GM21737 (cell line): ENCODE results near the gene TFDP1.
"Not testable (repeated sequence)": the region's sequence is repeated elsewhere in the genome, so short reads cannot be mapped to it uniquely, and the experiment has no call there.

ENCODE experiments used
- ATAC-seq: cut with Tn5 transposase; IDR thresholded peaks from one replicate; pipeline ENCODE4 v1.9.1; 2021; ENCODE audit warnings: mild to moderate bottlenecking, moderate library complexity; ENCODE audit not compliant: unreplicated experiment

TFDP1 gene

DNA sequence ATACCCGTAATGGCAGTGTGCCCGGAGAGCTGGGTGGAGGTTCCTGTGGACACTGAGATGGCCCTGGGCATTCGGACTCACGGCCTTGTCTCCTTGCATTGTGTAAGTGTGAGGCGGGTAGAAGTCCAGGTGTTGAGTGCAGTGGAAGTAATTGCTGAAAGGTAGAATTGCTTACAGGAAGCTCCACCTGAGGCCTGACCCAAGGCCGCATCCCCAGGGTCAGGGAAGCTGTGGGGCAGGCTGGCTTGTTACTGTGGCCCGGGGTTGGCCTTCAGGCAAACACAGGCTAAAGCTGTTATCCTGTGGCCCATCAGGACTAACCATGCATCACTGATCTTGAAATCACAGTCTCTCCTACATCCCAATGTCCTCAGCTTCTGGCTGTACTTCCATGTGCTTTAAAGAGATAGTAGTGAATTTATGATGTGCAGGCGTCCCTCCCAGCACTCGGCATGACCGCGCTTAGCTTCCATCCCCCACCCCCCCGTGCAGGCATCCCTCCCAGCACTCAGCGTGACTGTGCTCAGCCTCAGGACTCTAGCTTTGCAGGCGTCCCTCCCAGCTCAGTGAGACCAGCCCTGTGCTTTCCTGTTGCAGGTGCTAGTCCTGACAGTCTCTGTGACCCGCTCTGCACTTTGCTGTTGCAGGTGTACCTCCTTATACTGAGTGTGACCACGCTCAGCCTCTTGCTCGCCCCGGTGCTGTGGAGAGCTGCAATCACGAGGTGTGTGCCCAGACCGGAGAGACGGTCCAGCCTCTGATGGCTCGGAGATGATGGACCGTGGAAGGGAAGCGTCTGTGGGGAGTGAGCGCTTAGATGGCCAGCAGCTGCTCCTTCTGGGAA lies 35.6 kb upstream of the TFDP1 start:
- ATAC-seq, result no peak

GRCh38 chr13:113550453-113550852 lies 34.1 kb upstream of the TFDP1 start:
- no peak for ATAC-seq

DNA sequence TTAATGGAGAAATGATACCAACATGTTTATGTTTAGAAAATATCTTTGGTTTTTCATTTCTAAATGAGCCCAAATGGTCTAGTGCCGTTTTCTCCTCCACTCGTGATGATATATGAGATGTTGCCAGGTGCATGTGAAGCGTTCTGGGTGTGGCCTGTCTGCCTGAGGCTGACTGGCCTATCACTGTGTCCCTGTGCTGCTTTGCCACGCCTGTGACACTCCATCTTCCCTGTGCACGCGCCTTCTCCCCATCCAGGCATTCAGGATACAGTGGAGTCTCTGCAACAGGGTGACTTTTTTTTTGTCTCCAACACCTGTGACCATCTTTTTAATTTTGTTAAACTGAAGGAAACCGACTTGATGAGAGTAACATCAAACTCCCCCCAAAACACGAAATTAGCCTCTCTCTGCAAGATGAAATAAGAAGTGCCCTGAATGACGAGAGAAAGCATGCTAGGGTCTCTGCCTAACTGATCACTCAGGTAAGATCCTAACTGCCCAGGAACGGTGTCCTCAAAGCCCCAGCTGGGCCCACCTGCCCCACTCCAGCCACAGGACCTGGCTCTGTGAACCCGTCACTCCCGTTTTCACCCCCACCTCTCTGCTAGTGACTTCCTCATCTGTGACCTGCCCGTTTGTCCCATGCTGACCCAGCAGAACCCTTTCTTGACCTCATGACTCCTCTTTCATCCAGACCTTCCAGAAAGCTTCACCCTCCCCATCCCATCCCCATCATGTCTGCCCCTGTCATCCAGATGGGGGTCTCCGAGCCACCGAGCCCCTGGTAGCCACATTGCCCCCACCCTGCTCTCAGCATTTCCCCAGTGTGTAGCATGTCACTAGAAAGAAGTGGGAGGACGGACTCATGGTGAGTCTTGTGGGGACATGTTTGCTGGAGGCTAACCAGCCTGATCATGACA lies 33.2 kb upstream of the TFDP1 start:
- ATAC-seq, result no peak

DNA sequence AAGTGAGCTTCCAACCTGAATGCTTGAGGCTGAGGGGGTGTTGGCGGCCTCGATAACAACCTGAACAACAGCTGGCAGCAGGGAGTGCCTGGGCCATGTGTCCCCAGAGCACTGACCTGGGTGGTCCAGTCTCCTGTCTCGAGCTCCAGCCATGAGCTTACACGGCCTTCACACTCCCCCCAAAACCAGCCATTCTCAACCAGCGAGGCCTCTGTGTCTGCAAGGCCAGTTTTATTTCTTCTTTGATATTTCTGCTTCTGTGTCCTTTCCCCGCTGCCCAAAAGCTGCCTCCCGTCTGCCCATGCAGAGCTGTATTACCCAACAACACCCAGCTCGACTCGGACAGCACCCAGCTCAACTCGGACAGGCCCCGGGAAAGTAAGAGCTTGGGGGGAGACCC lies 32.5 kb upstream of the TFDP1 start:
- no peak for ATAC-seq

DNA sequence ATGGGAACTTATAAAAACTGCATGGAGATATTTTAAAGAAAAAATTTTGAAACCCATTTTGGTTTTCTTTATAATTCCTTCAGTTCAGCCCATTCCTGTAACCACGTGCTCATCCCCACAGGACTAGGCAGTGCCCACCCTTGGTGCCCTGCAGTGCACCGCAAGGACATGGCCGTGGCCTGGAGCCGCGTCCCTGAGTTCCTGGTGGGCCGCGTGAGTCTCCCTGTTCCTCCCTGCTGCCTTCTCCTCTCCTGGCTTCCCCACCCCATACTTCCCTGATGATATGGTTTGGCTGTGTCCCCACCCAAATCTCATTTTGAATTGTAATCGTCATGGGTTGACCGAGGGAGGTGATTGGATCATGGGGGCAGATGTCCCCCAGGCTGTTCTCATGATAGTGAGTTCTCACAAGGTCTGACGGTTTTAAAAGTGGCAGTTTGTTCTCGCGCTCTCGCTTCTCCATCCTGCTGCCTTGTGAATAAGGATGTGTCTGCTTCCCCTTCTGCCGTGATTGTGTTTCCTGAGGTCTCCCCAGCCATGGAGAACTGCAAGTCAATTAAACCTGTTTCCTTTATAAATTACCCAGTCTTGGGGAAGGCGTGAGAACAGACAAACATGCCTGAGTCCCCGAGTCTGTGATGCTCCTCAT lies 31.6 kb upstream of the TFDP1 start:
- no peak for ATAC-seq

DNA sequence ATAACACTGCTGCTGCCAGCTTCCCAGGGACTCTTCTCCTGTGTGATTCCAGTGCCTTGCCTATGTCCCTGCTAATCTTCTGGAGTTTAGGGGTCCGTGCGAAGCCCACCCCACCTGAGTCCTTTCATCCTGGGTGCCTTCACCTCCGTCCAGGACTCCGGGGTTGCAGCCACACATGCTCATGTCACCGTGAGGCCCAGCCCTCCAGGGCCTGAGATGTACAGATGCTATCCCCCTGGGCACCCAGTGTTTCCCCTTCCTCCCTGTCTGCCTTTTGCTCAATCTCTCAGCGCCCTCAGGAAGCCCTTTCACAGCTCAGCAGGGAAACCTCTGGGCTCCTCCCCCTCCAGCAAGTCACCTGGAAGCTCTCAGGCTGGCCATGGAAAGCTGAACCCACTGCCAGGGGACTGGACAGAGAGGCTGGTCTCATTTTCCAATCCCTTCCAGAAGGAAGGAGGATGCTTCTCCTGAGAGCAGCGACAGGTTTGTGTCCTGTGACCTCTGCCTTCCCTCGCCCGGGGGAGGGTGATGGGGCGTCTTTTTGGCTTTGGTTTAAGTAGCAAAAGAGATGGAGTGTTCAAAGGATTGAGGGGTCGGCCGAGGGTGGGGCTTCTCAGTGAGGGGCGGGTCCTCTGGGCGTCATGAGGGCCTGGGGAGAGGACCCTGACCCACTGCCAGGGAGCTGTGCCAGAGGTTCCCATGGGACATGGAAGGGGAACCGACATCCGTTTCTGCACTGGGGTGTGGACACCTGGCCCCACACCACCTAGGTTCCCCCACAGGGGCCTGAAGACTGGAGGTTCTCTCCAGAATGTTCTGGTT lies 30.8 kb upstream of the TFDP1 start:
- ATAC-seq, result no peak

- no peak for ATAC-seq
These were observed 30.2 kb upstream of the TFDP1 start for GRCh38 chr13:113554333-113554700.

GRCh38 chr13:113555141-113555540 lies 29.4 kb upstream of the TFDP1 start:
- no peak for ATAC-seq

GRCh38 chr13:113557013-113557412 lies 27.5 kb upstream of the TFDP1 start:
- ATAC-seq, result no peak

GRCh38 chr13:113558461-113558860 lies 26.1 kb upstream of the TFDP1 start:
- ATAC-seq, result no peak

- no peak for ATAC-seq
These were observed 25.5 kb upstream of the TFDP1 start for GRCh38 chr13:113559061-113559460.

DNA sequence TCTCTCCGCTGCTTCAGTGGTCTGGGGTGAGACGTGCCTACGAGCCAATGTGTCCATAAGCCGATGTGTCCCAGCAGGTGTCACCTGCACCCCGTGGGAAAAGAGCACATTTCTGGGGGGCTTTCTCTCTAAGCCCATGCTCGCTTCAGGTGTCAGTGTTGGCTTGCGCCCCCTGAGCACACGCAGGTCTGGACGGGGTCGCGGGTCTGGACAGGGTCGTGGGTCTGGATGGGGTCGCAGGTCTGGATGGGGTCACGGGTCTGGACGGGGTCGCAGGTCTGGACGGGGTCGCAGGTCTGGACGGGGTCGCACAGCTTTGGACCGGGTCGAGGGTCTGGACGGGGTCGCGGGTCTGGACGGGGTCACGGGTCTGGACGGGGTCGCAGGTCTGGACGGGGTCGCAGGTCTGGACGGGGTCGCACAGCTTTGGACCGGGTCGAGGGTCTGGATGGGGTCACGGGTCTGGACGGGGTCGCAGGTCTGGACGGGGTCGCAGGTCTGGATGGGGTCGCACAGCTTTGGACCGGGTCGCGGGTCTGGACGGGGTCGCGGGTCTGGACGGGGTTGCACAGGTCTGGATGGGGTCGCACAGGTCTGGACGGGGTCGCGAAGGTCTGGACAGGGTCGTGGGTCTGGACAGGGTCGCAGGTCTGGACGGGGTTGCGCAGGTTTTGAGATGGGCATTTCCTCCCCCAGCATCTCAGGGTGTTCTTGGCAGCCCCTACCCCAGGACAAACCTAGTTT lies 24.5 kb upstream of the TFDP1 start:
- ATAC-seq, result no peak

GRCh38 chr13:113560645-113561416 lies 23.7 kb upstream of the TFDP1 start:
- no peak for ATAC-seq

- no peak for ATAC-seq
These were observed 23.0 kb upstream of the TFDP1 start for GRCh38 chr13:113561417-113562084.

- ATAC-seq, result no peak
These were observed 22.3 kb upstream of the TFDP1 start for GRCh38 chr13:113562085-113562749.

DNA sequence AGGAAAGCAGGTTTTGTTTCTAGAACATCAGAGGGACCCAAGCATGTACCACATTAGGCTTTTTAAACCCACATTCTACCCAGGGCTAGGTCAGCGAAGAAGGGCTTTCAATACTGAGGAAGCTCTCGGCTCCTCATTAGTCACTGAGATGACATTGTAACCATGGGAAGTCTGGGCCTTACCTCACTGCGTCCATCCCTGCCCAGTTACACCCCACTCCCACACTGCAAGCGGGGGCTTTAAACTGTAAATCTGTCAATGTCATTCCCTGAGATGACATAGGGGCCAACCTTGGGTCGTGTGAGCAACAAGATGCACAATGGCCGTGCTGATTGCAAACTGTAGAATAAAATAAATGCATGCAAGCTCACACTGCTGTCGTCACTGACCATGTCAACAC lies 21.7 kb upstream of the TFDP1 start:
- no peak for ATAC-seq

DNA sequence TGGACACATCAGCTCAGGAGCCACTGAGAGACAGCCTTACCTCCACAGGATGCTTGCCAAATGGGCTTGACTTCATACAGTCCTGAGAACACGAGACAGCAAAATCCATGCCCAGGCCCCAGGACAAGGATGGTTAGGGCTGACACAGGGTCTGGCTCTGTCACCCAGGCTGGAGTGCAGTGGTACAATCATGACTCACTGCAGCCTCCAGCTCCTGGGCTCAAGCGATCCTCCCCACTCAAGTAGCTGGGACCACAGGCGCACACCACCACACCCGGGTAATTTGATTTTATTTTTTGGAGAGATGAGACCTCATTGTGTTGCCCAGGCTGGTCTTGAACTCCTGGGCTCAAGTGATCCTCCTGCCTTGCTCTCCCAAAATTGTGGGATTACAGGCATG lies 21.0 kb upstream of the TFDP1 start:
- ATAC-seq, result not testable (repeated sequence)
